ENCODE results near the gene FMN1.

DNA sequence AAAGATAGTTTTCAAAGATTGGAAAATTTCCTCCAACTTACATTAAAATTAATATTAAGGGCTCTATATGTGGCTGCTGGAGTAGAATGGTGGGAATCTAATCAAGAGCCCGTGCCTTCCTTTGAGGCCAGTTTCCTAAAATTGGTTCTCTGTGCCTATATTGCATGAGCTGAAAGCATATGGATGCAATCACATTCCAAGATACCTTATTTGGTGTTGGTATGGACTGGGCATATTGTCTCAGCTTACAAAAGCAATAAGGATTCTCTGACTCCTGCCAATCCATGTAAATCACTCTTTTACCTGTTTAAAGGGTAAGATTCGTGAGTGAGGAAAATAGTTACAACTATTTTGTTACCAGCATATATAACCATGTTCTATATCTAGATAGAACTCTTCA, 365.1 kb downstream of the FMN1 start:
- TF ChIP-seq, protein P1, sequence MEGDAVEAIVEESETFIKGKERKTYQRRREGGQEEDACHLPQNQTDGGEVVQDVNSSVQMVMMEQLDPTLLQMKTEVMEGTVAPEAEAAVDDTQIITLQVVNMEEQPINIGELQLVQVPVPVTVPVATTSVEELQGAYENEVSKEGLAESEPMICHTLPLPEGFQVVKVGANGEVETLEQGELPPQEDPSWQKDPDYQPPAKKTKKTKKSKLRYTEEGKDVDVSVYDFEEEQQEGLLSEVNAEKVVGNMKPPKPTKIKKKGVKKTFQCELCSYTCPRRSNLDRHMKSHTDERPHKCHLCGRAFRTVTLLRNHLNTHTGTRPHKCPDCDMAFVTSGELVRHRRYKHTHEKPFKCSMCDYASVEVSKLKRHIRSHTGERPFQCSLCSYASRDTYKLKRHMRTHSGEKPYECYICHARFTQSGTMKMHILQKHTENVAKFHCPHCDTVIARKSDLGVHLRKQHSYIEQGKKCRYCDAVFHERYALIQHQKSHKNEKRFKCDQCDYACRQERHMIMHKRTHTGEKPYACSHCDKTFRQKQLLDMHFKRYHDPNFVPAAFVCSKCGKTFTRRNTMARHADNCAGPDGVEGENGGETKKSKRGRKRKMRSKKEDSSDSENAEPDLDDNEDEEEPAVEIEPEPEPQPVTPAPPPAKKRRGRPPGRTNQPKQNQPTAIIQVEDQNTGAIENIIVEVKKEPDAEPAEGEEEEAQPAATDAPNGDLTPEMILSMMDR (conservative IDR thresholded peaks at IDR 0.05): no peak
- no peak for TF ChIP-seq EZH2 (IDR thresholded peaks at IDR 0.05; ENCODE audit: low read depth)
